ENCODE measurements around the gene AMDHD2.
"Not testable (repeated sequence)": the region's sequence is repeated elsewhere in the genome, so short reads cannot be mapped to it uniquely, and the experiment has no call there.

The AMDHD2 gene

DNA sequence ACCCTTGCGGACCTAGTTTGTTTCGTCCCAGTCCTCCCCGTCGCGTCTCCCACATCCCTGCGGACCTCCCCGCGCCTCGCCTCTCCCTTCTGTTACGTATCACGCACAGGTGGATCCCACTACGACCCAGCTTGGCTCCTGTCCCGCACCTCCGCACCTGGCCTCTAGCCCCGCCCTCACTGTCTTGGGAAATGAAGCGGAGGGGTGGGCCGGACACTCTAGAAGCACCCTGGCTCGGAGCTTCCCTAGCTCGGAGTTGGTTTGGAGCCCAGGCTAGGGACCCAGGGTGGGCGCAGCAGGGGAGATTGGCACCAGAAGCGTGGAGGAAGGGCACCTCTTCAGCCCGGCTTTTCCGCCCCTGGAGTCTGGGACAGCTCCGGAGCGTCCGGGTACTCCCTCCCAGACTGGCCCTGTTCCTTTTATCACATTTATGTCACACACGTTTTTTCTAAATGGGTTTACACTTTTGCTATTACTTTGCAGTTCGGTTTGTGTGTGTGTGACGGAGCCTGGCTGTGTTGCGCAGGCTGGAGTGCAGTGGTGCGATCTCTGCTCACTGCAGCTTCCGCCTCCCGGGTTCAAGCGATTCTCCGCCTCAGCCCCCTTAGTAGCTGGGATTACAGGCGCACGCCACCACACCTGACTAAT, 12.4 kb downstream of the AMDHD2 start:
- no peaks in the 10 kb centered on the region for H3K9me3 ChIP-seq (replicated peaks in 1 of 11)
- H3K27me3 ChIP-seq, result no peaks in the 10 kb centered on the region
- peak overlapping the region; percentile 61 to 78 (median 70) for H3K4me3 ChIP-seq
- H4K20me1 ChIP-seq, result peaks cover 0 to 41% (median 4%) of the 10 kb centered on the region in 11 experiments; a peak in 12 of 22 replicates
- H3K36me3 ChIP-seq, result peaks cover 18 to 34% (median 28%) of the 10 kb centered on the region in 11 experiments
- H3K4me1 ChIP-seq, result peaks cover 30 to 75% (median 41%) of the 10 kb centered on the region in 10 experiments
- peak overlapping the region; percentile 72 to 89 (median 81) for H3K9ac ChIP-seq
- H3K4me2 ChIP-seq, result peak overlapping the region; percentile 93 to 100 (median 99)
- H3K27ac ChIP-seq, result peak overlapping the region; percentile 56 to 87 (median 76)
- no peak for TF ChIP-seq Cebpa-rat (IDR thresholded peaks at IDR 0.05)

- Histone ChIP-seq H3K4me1 (peaks cover 30 to 75% (median 41%) of the 10 kb centered on the region in 10 experiments), H3K4me2 (peak overlapping the region; percentile 93 to 100 (median 99)), H3K9ac (peak overlapping the region; percentile 72 to 89 (median 81)), H3K36me3 (peaks cover 12 to 28% (median 22%) of the 10 kb centered on the region in 11 experiments), H3K27ac (peak overlapping the region; percentile 56 to 87 (median 76); a peak in 20 of 22 replicates), H4K20me1 (peaks cover 0 to 35% (median 4%) of the 10 kb centered on the region in 11 experiments; a peak in 14 of 22 replicates), H3K4me3 (peak overlapping the region; percentile 61 to 78 (median 70))
- H3K27me3 ChIP-seq; H3K9me3 ChIP-seq (replicated peaks in 1 of 11): not testable (repeated sequence)
Observed at GRCh38 chr16:2533142-2533755, 13.1 kb downstream of the AMDHD2 start.

DNA sequence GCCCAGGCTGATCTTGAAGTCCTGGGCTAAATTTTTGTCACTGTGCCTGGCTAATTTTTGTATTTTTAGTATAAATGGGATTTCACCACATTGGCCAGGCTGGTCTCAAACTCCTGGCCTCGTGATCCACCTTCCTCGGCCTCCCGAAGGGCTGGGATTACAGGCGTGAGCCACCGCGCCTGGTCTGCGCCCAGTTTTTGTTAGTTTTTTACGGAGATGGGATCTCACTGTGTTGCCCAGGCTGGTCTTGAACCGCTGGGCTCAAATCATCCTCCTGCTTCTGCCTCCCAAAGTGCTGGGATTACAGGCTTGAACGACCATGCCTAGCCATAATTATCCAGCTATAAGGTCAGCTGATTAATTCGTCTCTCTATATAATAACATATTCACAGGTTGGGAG, 13.7 kb downstream of the AMDHD2 start:
- Histone ChIP-seq H3K4me3 (no peak overlapping the region), H3K4me1 (peaks cover 33 to 75% (median 45%) of the 10 kb centered on the region in 10 experiments), H4K20me1 (peaks cover 5 to 33% (median 10%) of the 10 kb centered on the region in 11 experiments; a peak in 21 of 22 replicates), H3K27ac (peak overlapping the region in 1 of 11 experiments; percentile 82; a peak in 3 of 22 replicates), H3K4me2 (peak overlapping the region in 6 of 11 experiments; percentile 93 to 100 (median 98); a peak in 7 of 22 replicates), H3K9me3 (replicated peaks in 1 of 11) (no peaks in the 10 kb centered on the region), H3K27me3 (no peaks in the 10 kb centered on the region), H3K9ac (peak overlapping the region in 2 of 11 experiments; percentile 82 to 89; a peak in 3 of 22 replicates), H3K36me3 (peaks cover 5 to 21% (median 16%) of the 10 kb centered on the region in 11 experiments; a peak in 21 of 22 replicates)
- TF ChIP-seq Cebpa-rat (IDR thresholded peaks at IDR 0.05), result no peak

- Histone ChIP-seq H3K36me3 (peaks cover under 1 to 17% (median 11%) of the 10 kb centered on the region in 11 experiments; a peak in 21 of 22 replicates), H3K4me2 (peak overlapping the region in 2 of 11 experiments; percentile 85 to 97; a peak in 1 of 22 replicates), H3K4me1 (peaks cover 37 to 78% (median 49%) of the 10 kb centered on the region in 10 experiments), H3K9ac (0 out of 22 replicates have a peak overlapping the region, but pooled peaks of 1 of the 11 experiments have one; percentile 82), H4K20me1 (peaks cover 9 to 33% (median 15%) of the 10 kb centered on the region in 11 experiments; a peak in 21 of 22 replicates)
- H3K9me3 ChIP-seq (replicated peaks in 1 of 11); H3K27ac ChIP-seq; H3K27me3 ChIP-seq; H3K4me3 ChIP-seq: not testable (repeated sequence)
Observed at GRCh38 chr16:2534335-2534734, 14.2 kb downstream of the AMDHD2 start.

DNA sequence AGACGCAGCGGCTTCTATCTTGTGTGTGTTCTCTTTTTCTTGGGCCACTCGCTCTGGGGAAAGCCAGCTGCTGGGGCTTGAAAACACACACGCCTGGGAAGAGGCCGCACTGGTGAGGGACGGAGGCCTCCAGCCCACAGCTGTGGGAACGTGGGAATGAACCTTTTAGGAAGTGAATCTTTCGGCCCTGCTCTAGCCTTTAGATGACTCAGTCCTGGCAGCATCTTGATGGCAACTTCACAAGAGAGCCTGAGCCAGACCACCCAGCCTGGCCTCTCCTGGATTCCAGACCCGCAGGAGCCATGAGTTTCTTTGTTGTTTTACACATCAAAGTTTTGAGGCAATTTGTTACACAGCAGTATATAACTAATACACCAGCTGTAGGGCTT, 15.4 kb downstream of the AMDHD2 start:
- peaks cover 20 to 33% (median 27%) of the 10 kb centered on the region in 11 experiments; a peak in 20 of 22 replicates for H4K20me1 ChIP-seq
- H3K36me3 ChIP-seq, result peaks cover 0 to 5% (median 0%) of the 10 kb centered on the region in 11 experiments; a peak in 7 of 22 replicates
- peaks cover 49 to 78% (median 58%) of the 10 kb centered on the region in 10 experiments for H3K4me1 ChIP-seq
- no peaks in the 10 kb centered on the region for H3K9me3 ChIP-seq (replicated peaks in 1 of 11)
- no peak for TF ChIP-seq Cebpa-rat (IDR thresholded peaks at IDR 0.05)
- H3K4me2 ChIP-seq, result peak overlapping the region in 5 of 11 experiments; percentile 20 to 92 (median 85); a peak in 8 of 22 replicates
- H3K4me3 ChIP-seq, result no peak overlapping the region
- no peaks in the 10 kb centered on the region for H3K27me3 ChIP-seq
- peak overlapping the region in 3 of 11 experiments; percentile 22 to 44 (median 35); a peak in 4 of 22 replicates for H3K27ac ChIP-seq
- H3K9ac ChIP-seq, result peak overlapping the region in 1 of 11 experiments; percentile 22; a peak in 1 of 22 replicates

GRCh38 chr16:2537451-2538379, 17.5 kb downstream of the AMDHD2 start, which contains the start of gene PDPK1:
TSS of gene PDPK1 (plus strand) at chr16:2538021. CDS start at chr16:2538113, 92 bp downstream.
- peak within 1 kb of the TSS; percentile 83 to 92 (median 89) for H3K4me2 ChIP-seq
- no peaks in the 10 kb centered on the region for H3K27me3 ChIP-seq
- H4K20me1 ChIP-seq, result peaks cover 30 to 48% (median 40%) of the 10 kb centered on the region in 11 experiments
- H3K27ac ChIP-seq, result peak within 1 kb of the TSS; percentile 60 to 88 (median 81)
- peak within 1 kb of the TSS; percentile 83 to 97 (median 86) for H3K4me3 ChIP-seq
- H3K9ac ChIP-seq, result peak within 1 kb of the TSS; percentile 85 to 95 (median 91)
- no peaks in the 10 kb centered on the region for H3K9me3 ChIP-seq (replicated peaks in 1 of 11)
- H3K4me1 ChIP-seq, result peaks cover 45 to 74% (median 55%) of the 10 kb centered on the region in 10 experiments
- no peak for TF ChIP-seq Cebpa-rat (IDR thresholded peaks at IDR 0.05)
- H3K36me3 ChIP-seq, result peaks cover 0 to 5% (median 0%) of the 10 kb centered on the region in 11 experiments; a peak in 2 of 22 replicates

DNA sequence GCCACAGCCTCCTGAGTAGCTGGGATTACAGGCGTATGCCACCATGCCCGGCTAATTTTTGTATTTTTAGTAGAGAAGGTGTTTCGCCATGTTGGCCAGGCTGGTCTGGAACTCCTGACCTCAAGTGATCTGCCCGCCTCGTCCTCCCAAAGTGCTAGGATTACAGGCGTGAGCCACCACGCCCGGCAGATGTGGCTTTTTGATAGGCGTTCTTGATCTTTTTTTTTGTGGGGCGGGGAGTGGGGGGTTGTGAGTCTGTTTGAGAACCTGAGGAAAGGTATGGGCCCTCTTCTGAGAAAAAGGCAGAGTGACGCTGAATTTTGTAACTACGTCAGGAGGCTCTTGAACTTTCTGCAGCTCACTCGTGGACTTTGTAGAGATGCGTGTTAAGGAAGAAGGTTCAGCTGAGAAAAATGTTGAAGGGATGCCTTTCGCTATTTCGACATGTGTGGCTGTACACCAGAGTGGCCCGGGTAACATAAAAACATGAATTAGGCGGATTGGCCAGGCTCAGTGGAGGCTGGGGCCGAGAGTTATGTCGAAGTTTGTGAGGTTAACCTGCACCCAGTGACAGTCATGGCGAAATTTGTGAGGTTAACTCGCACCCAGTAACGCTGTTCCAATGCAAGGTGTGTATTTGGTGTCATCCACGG, 19.1 kb downstream of the AMDHD2 start:
- Histone ChIP-seq H3K4me1 (peaks cover 34 to 58% (median 45%) of the 10 kb centered on the region in 10 experiments), H4K20me1 (peaks cover 38 to 60% (median 49%) of the 10 kb centered on the region in 11 experiments), H3K4me2 (peak overlapping the region; percentile 75 to 92 (median 89)), H3K9ac (peak overlapping the region; percentile 13 to 95 (median 91); a peak in 20 of 22 replicates), H3K4me3 (peak overlapping the region; percentile 83 to 97 (median 86); a peak in 19 of 20 replicates), H3K27ac (peak overlapping the region in 2 of 11 experiments; percentile 11 to 32; a peak in 2 of 22 replicates)
- not testable (repeated sequence) for H3K9me3 ChIP-seq (replicated peaks in 1 of 11); H3K36me3 ChIP-seq; H3K27me3 ChIP-seq

- Histone ChIP-seq H3K4me1 (peaks cover 34 to 52% (median 45%) of the 10 kb centered on the region in 10 experiments), H3K4me3 (peak overlapping the region in 2 of 10 experiments; percentile 85 to 87; a peak in 1 of 20 replicates), H4K20me1 (peaks cover 44 to 66% (median 55%) of the 10 kb centered on the region in 11 experiments), H3K9ac (peak overlapping the region in 6 of 11 experiments; percentile 88 to 95 (median 91); a peak in 8 of 22 replicates), H3K4me2 (peak overlapping the region; percentile 75 to 92 (median 89))
- H3K27ac ChIP-seq; H3K27me3 ChIP-seq; H3K36me3 ChIP-seq; H3K9me3 ChIP-seq (replicated peaks in 1 of 11): not testable (repeated sequence)
Observed at GRCh38 chr16:2539845-2540458, 19.8 kb downstream of the AMDHD2 start.

DNA sequence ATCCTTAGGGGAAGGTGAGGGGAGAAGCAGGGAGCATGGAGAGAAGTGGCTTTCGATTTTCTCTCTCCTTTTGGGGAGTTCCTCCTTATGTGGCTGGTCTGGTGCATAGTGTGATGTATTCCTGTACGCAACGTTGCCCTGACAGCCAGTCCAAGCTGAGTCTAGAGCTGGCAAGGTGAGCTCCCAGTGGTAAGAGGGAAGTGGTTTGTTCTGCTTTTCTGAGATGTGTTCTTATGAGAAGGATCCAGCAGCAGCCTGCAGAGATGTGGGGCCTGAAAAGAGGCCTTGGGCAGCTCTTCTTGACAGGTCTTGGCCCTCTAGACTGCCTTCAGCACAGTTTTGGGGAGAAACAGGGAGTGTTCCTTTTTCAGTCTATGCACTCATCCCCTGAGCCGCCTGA, 20.7 kb downstream of the AMDHD2 start:
- H4K20me1 ChIP-seq, result peaks cover 53 to 76% (median 65%) of the 10 kb centered on the region in 11 experiments
- not testable (repeated sequence) for H3K27me3 ChIP-seq; H3K4me3 ChIP-seq; H3K9me3 ChIP-seq (replicated peaks in 1 of 11); H3K9ac ChIP-seq; H3K27ac ChIP-seq
- peak overlapping the region in 10 of 11 experiments; percentile 15 to 92 (median 42); a peak in 14 of 22 replicates for H3K4me2 ChIP-seq
- H3K36me3 ChIP-seq, result peaks cover 0 to 16% (median 6%) of the 10 kb centered on the region in 11 experiments; a peak in 9 of 22 replicates
- peaks cover 34 to 48% (median 42%) of the 10 kb centered on the region in 10 experiments for H3K4me1 ChIP-seq

DNA sequence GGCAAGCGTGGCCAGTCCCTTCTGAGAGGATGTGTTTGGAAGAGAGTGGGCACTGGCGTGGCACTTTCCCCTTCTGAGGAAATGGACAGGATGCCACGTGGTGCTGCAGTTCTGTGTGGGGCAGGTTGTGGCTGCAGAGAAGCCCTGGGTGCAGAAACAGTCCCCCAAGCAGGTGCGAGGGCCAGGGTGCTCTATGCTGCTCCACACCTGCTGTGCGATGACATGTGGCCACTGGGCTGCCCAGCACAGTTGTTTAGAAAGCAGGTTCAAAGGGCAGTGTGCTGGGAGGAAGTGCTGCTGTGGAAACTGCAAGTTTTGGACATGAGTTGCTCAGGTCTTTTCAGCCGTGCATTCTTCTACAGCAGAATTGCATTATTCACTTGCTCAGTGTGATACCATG, 21.2 kb downstream of the AMDHD2 start:
- Histone ChIP-seq H3K4me1 (peaks cover 36 to 44% (median 39%) of the 10 kb centered on the region in 10 experiments), H3K36me3 (peaks cover 0 to 16% (median 6%) of the 10 kb centered on the region in 11 experiments; a peak in 9 of 22 replicates), H4K20me1 (peaks cover 58 to 80% (median 70%) of the 10 kb centered on the region in 11 experiments), H3K4me2 (peak overlapping the region in 10 of 11 experiments; percentile 15 to 92 (median 42); a peak in 15 of 22 replicates)
- not testable (repeated sequence) for H3K4me3 ChIP-seq; H3K27me3 ChIP-seq; H3K9me3 ChIP-seq (replicated peaks in 1 of 11); H3K9ac ChIP-seq; H3K27ac ChIP-seq
